ENCODE data around the gene POLR3E.

DNA sequence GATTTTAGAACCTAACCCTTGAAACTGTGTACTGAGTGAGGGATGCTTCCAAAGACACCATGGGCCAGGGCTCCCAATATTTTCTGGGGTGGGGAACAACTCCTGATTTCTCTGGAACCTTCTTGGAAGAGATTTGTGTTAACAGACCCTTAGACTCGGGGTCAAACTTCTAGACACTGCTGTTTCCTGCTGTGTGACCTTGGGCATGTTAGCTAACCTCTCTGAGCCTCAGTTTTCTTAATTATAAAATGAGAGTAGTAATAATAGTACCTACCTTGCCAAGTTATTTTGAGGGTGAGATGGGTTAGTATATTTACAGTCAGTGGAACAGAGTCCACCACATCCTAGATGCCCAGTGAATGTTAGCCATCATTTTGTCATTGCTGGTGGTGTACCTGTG lies 18.8 kb downstream of the POLR3E start:
- TF ChIP-seq SP1 (IDR thresholded peaks at IDR 0.05; ENCODE audit: low read depth) (no peak), REST (IDR thresholded peaks at IDR 0.05; ENCODE audit: low read depth) (no peak), YY1 (IDR thresholded peaks at IDR 0.05; ENCODE audit: extremely low read depth, insufficient replicate concordance, low read depth, low read length) (no peak), CTCF (IDR thresholded peaks at IDR 0.05 in 2 of 3, conservative IDR thresholded peaks at IDR 0.05 in 1 of 3; ENCODE audit: borderline replicate concordance in 1 of 3, insufficient read depth in 1 of 3, low read depth in 2 of 3, low read length in 2 of 3) (no peak), ZFX (IDR thresholded peaks at IDR 0.05) (no peak), POLR2A (IDR thresholded peaks at IDR 0.05; ENCODE audit: borderline replicate concordance, extremely low read depth, insufficient read depth, insufficient read length) (no peak), RAD21 (IDR thresholded peaks at IDR 0.05; ENCODE audit: low read depth) (no peak)
- TF ChIP-seq, protein P1, sequence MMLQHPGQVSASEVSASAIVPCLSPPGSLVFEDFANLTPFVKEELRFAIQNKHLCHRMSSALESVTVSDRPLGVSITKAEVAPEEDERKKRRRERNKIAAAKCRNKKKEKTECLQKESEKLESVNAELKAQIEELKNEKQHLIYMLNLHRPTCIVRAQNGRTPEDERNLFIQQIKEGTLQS (IDR thresholded peaks at IDR 0.05): no peak
- TF ChIP-seq, protein P2, sequence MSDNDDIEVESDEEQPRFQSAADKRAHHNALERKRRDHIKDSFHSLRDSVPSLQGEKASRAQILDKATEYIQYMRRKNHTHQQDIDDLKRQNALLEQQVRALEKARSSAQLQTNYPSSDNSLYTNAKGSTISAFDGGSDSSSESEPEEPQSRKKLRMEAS (IDR thresholded peaks at IDR 0.05): no peak
